ENCODE results near the gene TFDP3.

- no peak for TF ChIP-seq CTCF (IDR thresholded peaks at IDR 0.05)
- TF ChIP-seq POLR2AphosphoS5 (IDR thresholded peaks at IDR 0.05) = no peak
- TF ChIP-seq POLR2A (IDR thresholded peaks at IDR 0.05) = no peak
Observed at GRCh38 chrX:133190877-133191738, 27.0 kb downstream of the TFDP3 start.
